ENCODE data around the gene ZNF75A. TPM values are rescaled to one million over a fixed set of nuclear protein-coding genes. Genes with fewer than 3 reads are reported as not detected.

ZNF75A gene
- polyA plus RNA-seq (2012; ENCODE audit: low read depth, missing spikeins), result 13.1 TPM

GRCh38 chr16:3305109-3306068 is at the start of gene ZNF75A, which contains the start of gene TIGD7:
Gene ZNF75A (plus strand): TSS chr16:3305497. CDS start chr16:3308429, 2,932 bp downstream.
Gene TIGD7 (minus strand): TSS chr16:3305430. CDS start chr16:3300614, 4,816 bp downstream.
- peak; percentile 88 for DNase-seq (ENCODE audit: insufficient read length, low spot score)
- TF ChIP-seq SPI1 (IDR thresholded peaks at IDR 0.05; ENCODE audit: low read depth, low read length), result peak; percentile 52
- peak; percentile 91 for TF ChIP-seq POLR2AphosphoS5 (IDR thresholded peaks at IDR 0.05; ENCODE audit: low read depth, low read length)
- TF ChIP-seq PAX5 (IDR thresholded peaks at IDR 0.05; ENCODE audit: insufficient read depth, low read length, severe bottlenecking), result no peak
- TF ChIP-seq POLR2A (IDR thresholded peaks at IDR 0.05; ENCODE audit: low read depth, low read length), result peak; percentile 85
- TF ChIP-seq TAF1 (IDR thresholded peaks at IDR 0.05; ENCODE audit: low read depth, low read length), result peak; percentile 88
- TF ChIP-seq POU2F2 (IDR thresholded peaks at IDR 0.05; ENCODE audit: low read depth, low read length), result peak; percentile 73
- peak; percentile 97 for FAIRE-seq

GRCh38 chr16:3256146-3256865 is 49.0 kb upstream of the ZNF75A start, which contains the start of gene MEFV:
Gene MEFV (minus strand): TSS chr16:3256633. CDS start chr16:3256587, 46 bp downstream.
- DNase-seq (ENCODE audit: insufficient read length, low spot score), result no peak
- TF ChIP-seq TAF1 (IDR thresholded peaks at IDR 0.05; ENCODE audit: low read depth, low read length), result no peak
- TF ChIP-seq POLR2A (IDR thresholded peaks at IDR 0.05; ENCODE audit: low read depth, low read length), result no peak
- TF ChIP-seq POU2F2 (IDR thresholded peaks at IDR 0.05; ENCODE audit: low read depth, low read length), result no peak
- no peak for TF ChIP-seq POLR2AphosphoS5 (IDR thresholded peaks at IDR 0.05; ENCODE audit: low read depth, low read length)
- no peak for TF ChIP-seq SPI1 (IDR thresholded peaks at IDR 0.05; ENCODE audit: low read depth, low read length)
- no peak for TF ChIP-seq PAX5 (IDR thresholded peaks at IDR 0.05; ENCODE audit: insufficient read depth, low read length, severe bottlenecking)
- no peak for FAIRE-seq

GRCh38 chr16:3256866-3257465 is 48.3 kb upstream of the ZNF75A start:
- TF ChIP-seq POLR2AphosphoS5 (IDR thresholded peaks at IDR 0.05; ENCODE audit: low read depth, low read length), result no peak
- TF ChIP-seq SPI1 (IDR thresholded peaks at IDR 0.05; ENCODE audit: low read depth, low read length), result no peak
- TF ChIP-seq POLR2A (IDR thresholded peaks at IDR 0.05; ENCODE audit: low read depth, low read length), result no peak
- TF ChIP-seq TAF1 (IDR thresholded peaks at IDR 0.05; ENCODE audit: low read depth, low read length), result no peak
- no peak for TF ChIP-seq PAX5 (IDR thresholded peaks at IDR 0.05; ENCODE audit: insufficient read depth, low read length, severe bottlenecking)
- TF ChIP-seq POU2F2 (IDR thresholded peaks at IDR 0.05; ENCODE audit: low read depth, low read length), result no peak

GRCh38 chr16:3259836-3260235 is 45.5 kb upstream of the ZNF75A start:
- no peak for FAIRE-seq

More at GRCh38 chr16:3256866-3257465, 48.3 kb upstream of the ZNF75A start:
- DNase-seq (ENCODE audit: insufficient read length, low spot score) (no peak), FAIRE-seq (no peak)

GRCh38 chr16:3262517-3262916 is 42.8 kb upstream of the ZNF75A start:
- TF ChIP-seq SPI1 (IDR thresholded peaks at IDR 0.05; ENCODE audit: low read depth, low read length) (no peak), PAX5 (IDR thresholded peaks at IDR 0.05; ENCODE audit: insufficient read depth, low read length, severe bottlenecking) (no peak), POLR2AphosphoS5 (IDR thresholded peaks at IDR 0.05; ENCODE audit: low read depth, low read length) (no peak), POU2F2 (IDR thresholded peaks at IDR 0.05; ENCODE audit: low read depth, low read length) (no peak), POLR2A (IDR thresholded peaks at IDR 0.05; ENCODE audit: low read depth, low read length) (no peak), TAF1 (IDR thresholded peaks at IDR 0.05; ENCODE audit: low read depth, low read length) (no peak)
- FAIRE-seq, result no peak
- no peak for DNase-seq (ENCODE audit: insufficient read length, low spot score)

More at GRCh38 chr16:3259836-3260235, 45.5 kb upstream of the ZNF75A start:
- no peak for DNase-seq (ENCODE audit: insufficient read length, low spot score)
- TF ChIP-seq TAF1 (IDR thresholded peaks at IDR 0.05; ENCODE audit: low read depth, low read length) (no peak), PAX5 (IDR thresholded peaks at IDR 0.05; ENCODE audit: insufficient read depth, low read length, severe bottlenecking) (no peak), SPI1 (IDR thresholded peaks at IDR 0.05; ENCODE audit: low read depth, low read length) (no peak), POLR2A (IDR thresholded peaks at IDR 0.05; ENCODE audit: low read depth, low read length) (no peak), POU2F2 (IDR thresholded peaks at IDR 0.05; ENCODE audit: low read depth, low read length) (no peak), POLR2AphosphoS5 (IDR thresholded peaks at IDR 0.05; ENCODE audit: low read depth, low read length) (no peak)

- peak; percentile 95 for DNase-seq (ENCODE audit: insufficient read length, low spot score)
- TF ChIP-seq POLR2AphosphoS5 (IDR thresholded peaks at IDR 0.05; ENCODE audit: low read depth, low read length), result peak; percentile 65; the same call in 1 of the 2 replicates
- no peak for TF ChIP-seq PAX5 (IDR thresholded peaks at IDR 0.05; ENCODE audit: insufficient read depth, low read length, severe bottlenecking)
- TF ChIP-seq POLR2A (IDR thresholded peaks at IDR 0.05; ENCODE audit: low read depth, low read length), result peak; percentile 70
- 0 out of 2 replicates have a peak, but pooled peaks have one; percentile 25 for TF ChIP-seq TAF1 (IDR thresholded peaks at IDR 0.05; ENCODE audit: low read depth, low read length)
- peak; percentile 89 for TF ChIP-seq SPI1 (IDR thresholded peaks at IDR 0.05; ENCODE audit: low read depth, low read length)
- TF ChIP-seq POU2F2 (IDR thresholded peaks at IDR 0.05; ENCODE audit: low read depth, low read length), result no peak
- FAIRE-seq, result peak; percentile 94
Measured at GRCh38 chr16:3264137-3265036, 40.9 kb upstream of the ZNF75A start.

GRCh38 chr16:3266873-3267537 is 38.3 kb upstream of the ZNF75A start:
- TF ChIP-seq POU2F2 (IDR thresholded peaks at IDR 0.05; ENCODE audit: low read depth, low read length) (no peak), POLR2AphosphoS5 (IDR thresholded peaks at IDR 0.05; ENCODE audit: low read depth, low read length) (no peak), PAX5 (IDR thresholded peaks at IDR 0.05; ENCODE audit: insufficient read depth, low read length, severe bottlenecking) (no peak), TAF1 (IDR thresholded peaks at IDR 0.05; ENCODE audit: low read depth, low read length) (no peak), POLR2A (IDR thresholded peaks at IDR 0.05; ENCODE audit: low read depth, low read length) (no peak)
- FAIRE-seq (no peak), DNase-seq (ENCODE audit: insufficient read length, low spot score) (no peak)
